Inferior parietal cortex (tissue), 1 donor: ENCODE results near the gene GFOD1.
"Not testable (repeated sequence)": the region's sequence is repeated elsewhere in the genome, so short reads cannot be mapped to it uniquely, and the experiment has no call there.

Experiments used
- DNase-seq: peaks from one replicate; pipeline ENCODE4 v3.0.0-alpha.2; 2016; ENCODE audit errors: extremely low spot score

Gene GFOD1

DNA sequence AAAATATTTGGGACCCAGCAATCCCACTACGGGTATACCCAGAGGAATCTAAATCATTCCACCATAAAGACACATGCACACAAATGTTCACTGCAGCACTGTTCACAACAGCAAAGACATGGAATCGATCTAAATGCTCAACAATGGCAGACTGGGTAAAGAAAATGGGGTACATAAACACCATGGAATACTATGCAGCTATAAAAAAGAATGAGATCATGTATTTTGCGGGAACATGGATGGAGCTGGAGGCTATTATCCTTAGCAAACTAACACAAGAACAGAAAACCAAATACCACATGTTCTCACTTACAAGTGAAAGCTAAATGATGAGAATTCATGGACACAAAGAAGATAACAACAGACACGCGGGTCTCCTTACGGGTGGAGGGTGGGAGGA, 43.4 kb downstream of the GFOD1 start:
- not testable (repeated sequence) for DNase-seq

- no peak for DNase-seq
Observed at GRCh38 chr6:13441778-13442177, 45.6 kb downstream of the GFOD1 start.

DNA sequence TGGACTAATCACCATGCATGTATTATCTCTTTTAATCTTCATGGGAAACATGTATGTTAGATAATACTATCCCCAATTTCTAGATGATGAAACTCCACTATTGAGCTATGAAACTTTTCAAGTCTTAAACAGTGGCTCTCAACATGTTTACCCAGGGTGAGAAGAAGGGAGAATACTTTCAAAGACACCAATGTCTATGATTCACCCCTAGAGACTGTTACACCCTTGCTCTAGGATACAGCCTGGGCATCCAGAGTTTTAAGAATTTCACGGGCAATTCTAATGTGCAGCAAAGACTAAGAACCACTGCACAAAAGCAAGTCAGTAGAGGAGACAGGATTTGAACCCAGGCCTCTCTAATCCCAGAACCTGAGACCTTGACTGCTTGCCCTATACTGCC, 47.8 kb downstream of the GFOD1 start:
- DNase-seq = no peak

DNA sequence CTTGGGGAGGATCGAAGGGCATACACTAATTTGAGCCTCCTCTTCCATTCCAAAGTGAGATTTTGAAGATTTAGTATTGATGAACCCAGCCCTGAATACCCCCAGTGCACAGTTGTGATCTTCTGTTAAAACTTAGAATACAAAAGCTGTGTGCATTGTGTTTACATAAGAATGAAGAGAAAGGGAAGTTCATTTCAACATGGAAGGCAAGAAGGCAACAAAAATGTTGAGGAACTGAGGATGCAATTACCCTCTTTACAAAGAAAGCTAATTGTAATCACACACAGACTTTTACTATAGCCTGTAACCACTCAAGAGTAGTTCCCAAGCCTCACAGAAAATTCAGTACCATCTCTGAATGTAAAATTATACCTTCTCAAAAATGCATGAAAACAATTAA, 49.3 kb downstream of the GFOD1 start:
- no peak for DNase-seq

GRCh38 chr6:13437218-13437996, 50.0 kb downstream of the GFOD1 start:
- DNase-seq = no peak

- DNase-seq = no peak
Observed at GRCh38 chr6:13436399-13437217, 50.8 kb downstream of the GFOD1 start.

DNA sequence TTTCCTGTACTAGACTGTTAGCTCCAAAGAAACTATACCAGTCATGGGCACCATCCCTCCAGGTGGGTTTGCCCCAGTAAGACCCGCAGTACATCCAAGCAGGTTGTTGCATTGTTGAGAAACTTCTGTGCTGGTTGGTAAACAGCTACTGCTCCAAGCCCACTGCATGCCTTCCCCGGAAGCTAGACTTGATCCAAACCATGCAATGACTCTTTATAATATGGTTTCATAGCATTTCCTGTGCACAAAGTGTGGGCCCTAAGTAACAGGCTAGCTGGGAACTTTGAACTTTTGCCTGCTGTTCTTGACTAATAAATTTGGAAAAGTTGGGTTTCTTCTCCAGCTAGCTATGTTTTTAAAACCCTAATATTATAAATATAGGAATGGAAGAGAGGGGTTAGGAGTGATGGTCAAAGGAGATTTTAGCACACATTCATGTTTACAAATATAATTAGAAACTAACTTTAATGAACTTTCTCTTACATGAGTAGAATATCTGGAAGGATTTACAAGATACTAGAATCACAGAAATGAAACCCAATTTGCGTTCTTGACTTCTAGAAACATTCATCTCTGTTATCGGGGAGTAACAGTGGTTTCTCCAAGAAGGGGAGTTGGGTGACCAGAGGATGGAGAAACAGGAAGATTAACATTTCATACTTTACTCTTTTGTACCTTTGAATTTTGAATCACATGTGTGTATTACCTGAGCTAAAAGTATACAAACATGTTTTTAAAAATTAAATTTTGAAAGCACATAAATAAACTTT, 51.7 kb downstream of the GFOD1 start:
- DNase-seq = no peak

DNA sequence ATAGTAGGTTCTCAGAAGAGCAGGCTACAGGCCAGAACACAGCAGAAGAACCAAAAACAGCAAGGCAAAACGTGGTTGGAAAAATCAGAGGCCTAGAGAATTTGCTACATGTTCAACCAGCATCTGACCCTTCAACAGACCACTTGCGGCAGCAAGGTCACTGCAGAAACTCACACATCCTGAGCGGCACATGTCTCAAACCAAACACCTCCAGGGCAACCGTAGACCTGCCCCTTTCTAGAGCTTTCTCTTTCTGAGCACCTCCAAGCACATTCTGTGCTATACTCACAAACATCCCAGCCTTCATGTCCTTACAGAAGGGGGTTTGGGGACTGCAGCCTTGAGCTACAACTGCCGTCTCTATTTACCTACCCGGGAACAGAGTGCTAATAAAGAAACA, 52.6 kb downstream of the GFOD1 start:
- no peak for DNase-seq

- DNase-seq = not testable (repeated sequence)
Observed at GRCh38 chr6:13434135-13434775, 53.1 kb downstream of the GFOD1 start.

GRCh38 chr6:13433709-13434121, 53.7 kb downstream of the GFOD1 start:
- no peak for DNase-seq

DNA sequence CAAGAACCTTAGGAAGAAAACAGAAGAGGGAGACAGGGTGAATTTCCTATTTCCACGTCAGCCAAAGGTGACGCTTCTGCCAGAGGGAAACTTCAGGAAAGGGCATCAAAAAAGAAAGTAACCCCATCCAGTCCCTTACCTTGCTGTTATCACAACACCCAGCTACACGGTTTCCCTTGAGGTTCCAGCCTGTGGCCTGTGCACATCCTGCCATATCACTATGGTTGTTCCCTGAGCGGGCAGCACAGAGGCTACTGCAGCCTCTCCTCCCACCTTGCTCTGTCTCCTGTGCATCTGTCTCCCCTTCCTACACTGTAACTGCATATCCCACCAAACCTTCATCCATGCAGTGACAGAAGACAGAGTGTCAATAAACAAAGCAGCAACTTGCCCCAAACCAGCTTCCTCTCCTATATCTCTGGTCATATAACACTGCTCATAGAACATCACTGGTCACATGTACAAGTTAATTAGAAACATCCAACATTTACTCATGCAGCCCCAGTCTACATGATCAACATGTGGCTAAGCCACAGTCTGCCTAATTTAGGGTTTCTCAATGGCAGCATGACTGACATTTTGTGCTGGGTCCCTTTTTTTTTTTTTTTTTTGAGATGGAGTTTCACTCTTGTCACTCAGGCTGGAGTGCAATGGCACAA, 54.7 kb downstream of the GFOD1 start:
- DNase-seq = no peak

- DNase-seq = no peak
Observed at GRCh38 chr6:13431861-13432465, 55.4 kb downstream of the GFOD1 start.

DNA sequence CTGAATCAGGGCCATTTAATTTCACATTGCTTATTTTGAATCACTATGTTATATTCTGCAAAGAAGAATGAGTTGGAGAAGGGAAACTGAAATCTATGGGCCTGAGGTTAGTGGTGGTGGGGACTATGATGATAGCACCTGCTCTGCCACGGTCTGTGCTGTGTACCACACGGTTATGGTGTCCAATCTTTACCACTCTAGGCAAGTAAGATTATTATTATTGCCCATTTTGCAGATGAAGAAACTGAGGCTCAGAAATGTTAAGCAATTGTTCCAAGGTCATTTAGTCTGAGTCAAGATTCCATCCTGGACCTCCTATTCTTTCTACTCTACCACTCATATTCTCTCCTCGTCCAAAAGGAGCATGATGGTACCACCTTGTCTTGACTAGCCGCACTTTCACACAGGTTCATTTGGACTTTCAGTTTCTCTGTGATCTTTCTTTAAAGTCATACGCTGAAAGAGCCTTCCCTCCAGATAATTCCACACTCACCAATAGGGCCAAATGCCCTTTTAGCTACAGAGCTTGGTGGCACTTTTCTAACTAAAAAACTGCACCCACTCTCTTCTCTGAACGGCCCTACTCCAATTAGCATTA, 56.2 kb downstream of the GFOD1 start:
- DNase-seq = no peak

DNA sequence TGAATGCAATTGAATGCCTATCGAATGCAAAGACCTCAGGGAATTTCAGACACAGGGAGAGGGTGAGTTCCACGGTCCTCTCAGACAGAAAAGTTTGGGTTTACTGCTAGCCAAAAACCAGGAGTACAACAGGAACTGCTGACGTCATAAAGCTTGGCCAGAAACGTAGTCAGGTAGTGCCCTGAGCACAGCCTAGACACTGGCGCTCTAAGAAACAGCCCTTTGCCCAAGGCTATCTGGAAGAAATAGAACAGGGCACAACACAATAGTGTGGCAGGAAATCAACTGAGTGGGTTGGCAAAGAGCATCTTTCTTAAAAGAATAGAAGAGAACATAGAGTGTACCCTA, 58.0 kb downstream of the GFOD1 start:
- no peak for DNase-seq

- no peak for DNase-seq
Observed at GRCh38 chr6:13428583-13429405, 58.6 kb downstream of the GFOD1 start.

DNA sequence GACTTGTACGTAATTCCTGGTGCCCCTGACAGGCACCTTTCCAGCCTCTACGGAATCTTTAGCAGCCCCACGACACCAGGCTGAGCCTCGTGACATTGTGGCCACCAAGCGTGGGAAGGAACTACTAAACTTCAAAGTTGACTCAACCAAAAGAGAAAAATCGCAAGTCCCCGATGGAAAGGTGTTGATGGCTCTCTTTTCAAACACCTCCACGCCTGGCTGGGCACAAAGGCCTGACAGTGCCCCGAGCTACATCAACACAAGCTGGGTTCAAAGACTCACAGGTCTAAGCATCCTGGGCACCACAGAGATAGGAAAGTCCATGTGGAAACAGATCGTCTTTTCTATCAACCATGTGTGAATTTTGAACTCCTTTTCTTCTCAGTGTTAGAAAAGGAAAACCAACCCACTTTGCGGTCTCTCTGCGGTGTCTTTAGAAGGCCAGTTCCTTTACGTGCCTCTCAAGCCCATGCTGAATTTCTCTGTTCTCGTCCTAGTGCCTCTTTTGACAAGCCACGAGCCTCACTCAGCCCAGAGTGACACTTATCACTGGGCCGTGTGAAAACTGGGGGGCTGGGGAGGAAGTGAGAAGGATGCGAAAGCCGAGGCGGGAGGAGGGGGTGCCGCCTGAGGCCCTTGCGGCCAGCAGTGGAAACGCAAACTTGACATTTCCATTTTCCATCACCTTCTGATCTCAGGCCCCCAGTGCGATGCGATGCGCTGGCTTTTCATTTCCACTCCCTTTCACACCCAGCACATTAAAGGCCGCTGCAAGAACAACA, 59.4 kb downstream of the GFOD1 start:
- no peak for DNase-seq

DNA sequence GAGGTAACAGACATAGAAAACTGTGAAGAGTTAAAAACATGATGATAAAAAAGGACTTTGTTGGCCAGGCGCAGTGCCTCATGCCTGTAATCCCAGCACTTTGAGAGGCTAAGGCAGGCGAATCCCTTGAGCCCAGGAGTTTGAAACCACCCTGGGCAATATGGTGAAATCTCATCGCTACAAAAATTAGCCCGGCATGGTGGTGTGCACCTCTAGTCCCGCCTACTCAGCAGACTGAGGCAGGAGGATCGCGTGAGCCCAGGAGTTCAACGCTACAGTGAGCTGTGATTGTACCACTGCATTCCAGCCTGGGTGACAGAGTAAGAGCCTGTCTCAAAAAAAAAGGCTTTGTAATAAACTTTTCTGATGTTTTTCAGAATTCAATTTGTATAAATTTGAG, 60.1 kb downstream of the GFOD1 start:
- DNase-seq = no peak

GRCh38 chr6:13425943-13426931, 61.2 kb downstream of the GFOD1 start:
- no peak for DNase-seq
